ENCODE data around the gene RNF138.
"Not testable (repeated sequence)": the region's sequence is repeated elsewhere in the genome, so short reads cannot be mapped to it uniquely, and the experiment has no call there.

RNF138 gene

DNA sequence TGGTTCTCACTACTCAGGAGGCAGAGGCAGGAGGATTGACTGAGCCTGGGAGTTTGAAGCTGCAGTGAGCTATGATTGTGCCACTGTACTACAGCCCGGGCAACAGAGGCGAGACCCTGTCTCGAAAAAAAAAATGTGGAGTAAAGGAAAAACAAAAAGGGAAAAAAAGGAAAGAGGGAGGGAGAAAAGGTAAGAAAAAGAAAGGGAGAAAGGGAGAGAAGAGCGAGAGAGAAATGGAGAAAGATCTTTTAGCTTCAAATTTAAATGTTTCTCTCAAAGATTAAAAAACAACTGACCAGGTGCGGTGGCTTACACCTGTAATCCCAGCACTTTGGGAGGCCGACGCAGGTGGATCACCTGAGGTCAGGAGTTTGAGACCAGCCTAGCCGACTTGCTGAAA lies 7.9 kb upstream of the RNF138 start:
- TF ChIP-seq, protein P1, sequence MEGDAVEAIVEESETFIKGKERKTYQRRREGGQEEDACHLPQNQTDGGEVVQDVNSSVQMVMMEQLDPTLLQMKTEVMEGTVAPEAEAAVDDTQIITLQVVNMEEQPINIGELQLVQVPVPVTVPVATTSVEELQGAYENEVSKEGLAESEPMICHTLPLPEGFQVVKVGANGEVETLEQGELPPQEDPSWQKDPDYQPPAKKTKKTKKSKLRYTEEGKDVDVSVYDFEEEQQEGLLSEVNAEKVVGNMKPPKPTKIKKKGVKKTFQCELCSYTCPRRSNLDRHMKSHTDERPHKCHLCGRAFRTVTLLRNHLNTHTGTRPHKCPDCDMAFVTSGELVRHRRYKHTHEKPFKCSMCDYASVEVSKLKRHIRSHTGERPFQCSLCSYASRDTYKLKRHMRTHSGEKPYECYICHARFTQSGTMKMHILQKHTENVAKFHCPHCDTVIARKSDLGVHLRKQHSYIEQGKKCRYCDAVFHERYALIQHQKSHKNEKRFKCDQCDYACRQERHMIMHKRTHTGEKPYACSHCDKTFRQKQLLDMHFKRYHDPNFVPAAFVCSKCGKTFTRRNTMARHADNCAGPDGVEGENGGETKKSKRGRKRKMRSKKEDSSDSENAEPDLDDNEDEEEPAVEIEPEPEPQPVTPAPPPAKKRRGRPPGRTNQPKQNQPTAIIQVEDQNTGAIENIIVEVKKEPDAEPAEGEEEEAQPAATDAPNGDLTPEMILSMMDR (IDR thresholded peaks at IDR 0.05; ENCODE audit: low read depth, low read length): no peak
- no peak for DNase-seq (ENCODE audit: low read depth in 2 of 2)
- no peak overlapping the region for H3K4me3 ChIP-seq (replicated peaks in 1 of 2; ENCODE audit: low read depth in 2 of 2, low read length in 2 of 2)

DNA sequence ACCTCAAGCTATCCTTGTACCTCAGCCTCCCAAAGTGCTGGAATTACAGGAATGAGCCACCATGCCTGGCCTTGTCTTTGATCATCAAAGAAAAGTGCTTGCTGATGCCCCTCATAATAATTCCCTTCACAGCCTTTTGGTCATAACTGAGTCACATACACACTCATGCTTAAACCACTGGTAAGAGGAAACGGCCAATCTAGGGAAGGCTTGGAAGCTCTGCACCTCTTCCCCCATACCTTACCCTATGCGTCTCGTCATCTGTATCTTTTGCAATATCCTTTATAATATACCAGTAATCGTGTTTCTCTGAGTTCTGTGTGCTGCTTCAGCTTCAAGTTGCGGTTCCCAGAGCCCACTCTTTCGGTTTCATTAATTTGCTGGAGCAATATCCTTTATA lies 4.8 kb upstream of the RNF138 start:
- TF ChIP-seq, protein P1 (IDR thresholded peaks at IDR 0.05; ENCODE audit: low read depth, low read length): no peak
- no peak overlapping the region for H3K4me3 ChIP-seq (replicated peaks in 1 of 2; ENCODE audit: low read depth in 2 of 2, low read length in 2 of 2)
- DNase-seq (ENCODE audit: low read depth in 2 of 2): peak; percentile 3 to 82

DNA sequence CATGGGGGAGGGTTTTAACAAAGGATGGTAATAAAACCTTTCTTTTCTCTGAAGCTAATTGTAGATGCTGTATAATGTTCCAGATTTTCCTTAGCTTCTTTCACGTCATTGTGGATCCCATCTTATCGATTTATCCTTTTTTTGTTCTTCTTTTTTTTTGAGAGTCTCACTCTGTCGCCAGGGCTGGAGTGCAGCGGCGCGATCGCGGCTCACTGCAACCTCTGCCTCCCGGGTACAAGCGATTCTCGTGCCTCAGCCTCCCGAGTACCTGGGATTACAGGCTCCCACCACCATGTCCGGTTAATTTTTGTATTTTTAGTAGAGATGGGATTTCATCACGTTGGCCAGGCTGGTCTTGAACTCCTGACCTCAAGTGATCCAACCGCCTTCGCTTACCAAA lies 843 bp upstream of the RNF138 start:
- DNase-seq (ENCODE audit: low read depth in 2 of 2): not testable (repeated sequence)

DNA sequence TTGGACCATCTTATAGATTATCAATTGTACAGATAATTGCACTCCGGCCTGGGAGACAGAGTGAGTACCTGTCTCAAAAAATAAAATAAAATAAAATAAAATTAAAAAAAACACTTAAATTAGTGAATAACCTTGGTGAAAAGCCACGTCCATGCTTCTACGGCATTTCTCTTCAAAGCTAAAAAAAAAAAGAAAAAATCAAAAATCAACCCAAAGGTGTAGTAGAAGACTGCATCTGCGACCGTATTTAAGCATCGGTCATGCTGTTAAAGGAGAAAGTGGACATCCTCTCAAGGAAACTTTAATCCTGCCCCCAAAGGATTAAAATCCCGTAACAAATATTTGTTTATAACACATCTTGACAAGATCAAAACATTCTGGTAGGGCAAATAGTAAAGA lies 350 bp upstream of the RNF138 start:
- TF ChIP-seq, protein P1 (IDR thresholded peaks at IDR 0.05; ENCODE audit: low read depth, low read length): no peak
- peak overlapping the region; percentile 62 to 65 for H3K4me3 ChIP-seq (replicated peaks in 1 of 2; ENCODE audit: low read depth in 2 of 2, low read length in 2 of 2)
- DNase-seq (ENCODE audit: low read depth in 2 of 2): no peak

More for the DNA sequence above, 843 bp upstream of the RNF138 start:
- H3K4me3 ChIP-seq (replicated peaks in 1 of 2; ENCODE audit: low read depth in 2 of 2, low read length in 2 of 2): not testable (repeated sequence)

DNA sequence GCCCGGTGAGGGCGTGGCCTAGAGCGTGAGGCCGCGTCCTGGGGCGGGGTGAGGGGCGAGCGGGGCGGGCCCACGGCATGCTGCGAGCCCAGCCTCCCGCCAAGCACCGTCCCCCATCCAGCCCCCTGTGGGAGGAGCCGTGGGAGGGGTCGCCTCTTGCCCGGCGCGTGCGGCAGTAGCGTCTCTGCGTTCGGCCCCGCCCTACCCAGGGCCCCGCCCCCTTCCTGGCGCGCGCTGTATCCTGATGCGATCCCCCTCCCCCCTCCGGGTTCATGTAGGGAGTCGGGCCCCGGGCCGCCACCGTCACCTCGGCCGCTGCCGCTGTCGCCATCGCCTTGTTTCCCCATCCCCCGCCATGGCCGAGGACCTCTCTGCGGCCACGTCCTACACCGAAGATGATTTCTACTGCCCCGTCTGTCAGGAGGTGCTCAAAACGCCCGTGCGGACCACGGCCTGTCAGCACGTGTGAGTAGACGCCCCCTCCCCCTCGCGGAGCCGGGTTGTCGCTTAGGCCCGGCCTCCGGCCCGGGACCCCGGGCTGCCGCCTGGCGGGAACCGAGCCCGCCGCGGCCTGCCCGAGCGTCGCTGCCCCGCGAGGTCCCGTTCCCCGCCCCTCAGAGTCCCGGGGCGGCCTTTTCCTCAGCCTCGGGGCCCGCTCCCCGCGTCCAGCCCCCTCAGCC lies 888 bp downstream of the RNF138 start:
- TF ChIP-seq, protein P1 (IDR thresholded peaks at IDR 0.05; ENCODE audit: low read depth, low read length): no peak
- peak; percentile 96 to 99 for DNase-seq (ENCODE audit: low read depth in 2 of 2)
- H3K4me3 ChIP-seq (replicated peaks in 1 of 2; ENCODE audit: low read depth in 2 of 2, low read length in 2 of 2): peak overlapping the region; percentile 92 to 95

DNA sequence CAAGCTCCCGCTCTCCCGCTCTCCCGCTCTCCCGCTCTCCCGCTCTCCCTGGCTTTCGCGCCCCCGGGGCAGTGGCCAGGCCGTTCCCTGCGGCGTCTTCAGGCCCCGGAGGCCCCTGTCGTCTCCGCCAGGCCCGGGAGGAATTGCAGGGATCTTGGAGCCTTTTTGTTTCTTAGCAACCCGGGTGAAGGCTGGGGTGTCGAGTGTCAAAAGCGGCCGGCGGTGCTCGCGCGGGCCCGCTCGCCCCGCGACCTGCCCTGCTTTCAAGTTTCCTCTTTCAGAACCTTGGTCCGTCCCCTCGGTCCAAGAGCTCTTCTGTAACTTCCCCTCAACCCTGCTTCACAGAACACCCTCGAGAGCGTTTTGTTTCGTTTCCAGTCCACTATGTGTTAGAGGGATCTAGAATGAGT lies 1.4 kb downstream of the RNF138 start:
- DNase-seq (ENCODE audit: low read depth in 2 of 2): peak; percentile 63 to 67
- TF ChIP-seq, protein P1 (IDR thresholded peaks at IDR 0.05; ENCODE audit: low read depth, low read length): no peak
- H3K4me3 ChIP-seq (replicated peaks in 1 of 2; ENCODE audit: low read depth in 2 of 2, low read length in 2 of 2): peak overlapping the region; percentile 92 to 95

DNA sequence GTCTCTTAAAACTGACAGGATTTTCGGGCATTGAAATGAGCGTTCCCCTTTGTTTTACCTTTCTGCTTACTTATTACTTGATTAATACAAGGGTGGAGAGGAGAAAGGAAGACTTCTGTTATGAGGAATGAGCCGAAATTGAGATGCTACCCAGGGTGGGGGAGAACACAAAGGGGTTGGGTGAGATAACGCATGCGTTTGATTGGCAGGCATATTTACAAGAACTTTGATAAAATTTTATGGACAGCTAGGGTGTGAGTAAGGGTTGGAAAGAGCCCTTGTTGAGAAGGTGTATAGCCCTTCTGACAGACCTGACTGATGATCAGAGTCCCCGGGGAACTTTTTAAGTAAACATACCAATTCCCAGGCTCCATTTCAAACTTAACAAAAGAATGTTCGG lies 1.8 kb downstream of the RNF138 start:
- peak overlapping the region; percentile 92 to 95 for H3K4me3 ChIP-seq (replicated peaks in 1 of 2; ENCODE audit: low read depth in 2 of 2, low read length in 2 of 2)
- peak; percentile 2 to 16 for DNase-seq (ENCODE audit: low read depth in 2 of 2)
- TF ChIP-seq, protein P1 (IDR thresholded peaks at IDR 0.05; ENCODE audit: low read depth, low read length): no peak
